ENCODE measurements around the gene TRIM39.

TRIM39 gene

GRCh38 chr6:30321692-30322388 is 4.9 kb upstream of the TRIM39 start:
- no peaks in the 10 kb centered on the region for H3K9me3 Mint-ChIP-seq
- H3K36me3 Mint-ChIP-seq (ENCODE audit: low read depth) = peaks cover 64% of the 10 kb centered on the region
- peaks cover 77% of the 10 kb centered on the region for H3K4me1 Mint-ChIP-seq (ENCODE audit: low read depth)
- H3K4me3 Mint-ChIP-seq = peak overlapping the region; percentile 55
- peak overlapping the region; percentile 36 for H3K27ac Mint-ChIP-seq
- H3K27me3 Mint-ChIP-seq = no peaks in the 10 kb centered on the region

- peak overlapping the region; percentile 83 for H3K27ac Mint-ChIP-seq
Observed at GRCh38 chr6:30322527-30323501, 3.9 kb upstream of the TRIM39 start.

GRCh38 chr6:30323806-30324205 is 2.9 kb upstream of the TRIM39 start:
- H3K4me3 Mint-ChIP-seq = peak overlapping the region; percentile 52
- peaks cover 78% of the 10 kb centered on the region for H3K4me1 Mint-ChIP-seq (ENCODE audit: low read depth)
- H3K27ac Mint-ChIP-seq = peak overlapping the region; percentile 83

More at GRCh38 chr6:30322527-30323501, 3.9 kb upstream of the TRIM39 start:
- no peaks in the 10 kb centered on the region for H3K27me3 Mint-ChIP-seq
- no peaks in the 10 kb centered on the region for H3K9me3 Mint-ChIP-seq
- H3K4me1 Mint-ChIP-seq (ENCODE audit: low read depth) = peaks cover 79% of the 10 kb centered on the region
- peaks cover 56% of the 10 kb centered on the region for H3K36me3 Mint-ChIP-seq (ENCODE audit: low read depth)
- H3K4me3 Mint-ChIP-seq = peak overlapping the region; percentile 55

GRCh38 chr6:30325150-30325872 is 1.4 kb upstream of the TRIM39 start:
- H3K9me3 Mint-ChIP-seq = no peaks in the 10 kb centered on the region
- peaks cover 59% of the 10 kb centered on the region for H3K36me3 Mint-ChIP-seq (ENCODE audit: low read depth)
- H3K27me3 Mint-ChIP-seq = no peaks in the 10 kb centered on the region
- peak overlapping the region; percentile 99 for H3K27ac Mint-ChIP-seq
- peak overlapping the region; percentile 93 for H3K4me3 Mint-ChIP-seq
- H3K4me1 Mint-ChIP-seq (ENCODE audit: low read depth) = peaks cover 67% of the 10 kb centered on the region

More at GRCh38 chr6:30323806-30324205, 2.9 kb upstream of the TRIM39 start:
- Mint-ChIP-seq H3K36me3 (ENCODE audit: low read depth) (peaks cover 55% of the 10 kb centered on the region), H3K9me3 (no peaks in the 10 kb centered on the region), H3K27me3 (no peaks in the 10 kb centered on the region)

- Mint-ChIP-seq H3K27me3 (no peaks in the 10 kb centered on the region), H3K36me3 (ENCODE audit: low read depth) (peaks cover 56% of the 10 kb centered on the region), H3K4me3 (peak overlapping the region; percentile 93), H3K27ac (peak overlapping the region; percentile 99), H3K9me3 (no peaks in the 10 kb centered on the region), H3K4me1 (ENCODE audit: low read depth) (peaks cover 60% of the 10 kb centered on the region)
Observed at GRCh38 chr6:30325873-30326525, 728 bp upstream of the TRIM39 start.

- Mint-ChIP-seq H3K27ac (peak overlapping the region; percentile 95), H3K4me1 (ENCODE audit: low read depth) (peaks cover 48% of the 10 kb centered on the region), H3K36me3 (ENCODE audit: low read depth) (peaks cover 56% of the 10 kb centered on the region)
Observed at GRCh38 chr6:30327232-30327746, 562 bp downstream of the TRIM39 start.

GRCh38 chr6:30328397-30328796 is 1.7 kb downstream of the TRIM39 start:
- H3K4me1 Mint-ChIP-seq (ENCODE audit: low read depth) = peaks cover 37% of the 10 kb centered on the region
- peaks cover 56% of the 10 kb centered on the region for H3K36me3 Mint-ChIP-seq (ENCODE audit: low read depth)
- H3K27ac Mint-ChIP-seq = no peak overlapping the region
- H3K4me3 Mint-ChIP-seq = no peak overlapping the region
- no peaks in the 10 kb centered on the region for H3K27me3 Mint-ChIP-seq
- no peaks in the 10 kb centered on the region for H3K9me3 Mint-ChIP-seq

More at GRCh38 chr6:30327232-30327746, 562 bp downstream of the TRIM39 start:
- Mint-ChIP-seq H3K4me3 (peak overlapping the region; percentile 93), H3K9me3 (no peaks in the 10 kb centered on the region), H3K27me3 (no peaks in the 10 kb centered on the region)

GRCh38 chr6:30329331-30329730 is 2.6 kb downstream of the TRIM39 start:
- peaks cover 58% of the 10 kb centered on the region for H3K36me3 Mint-ChIP-seq (ENCODE audit: low read depth)
- no peaks in the 10 kb centered on the region for H3K9me3 Mint-ChIP-seq
- no peak overlapping the region for H3K27ac Mint-ChIP-seq
- no peak overlapping the region for H3K4me3 Mint-ChIP-seq
- no peaks in the 10 kb centered on the region for H3K27me3 Mint-ChIP-seq
- peaks cover 28% of the 10 kb centered on the region for H3K4me1 Mint-ChIP-seq (ENCODE audit: low read depth)

GRCh38 chr6:30331981-30332380 is 5.3 kb downstream of the TRIM39 start:
- H3K9me3 Mint-ChIP-seq = no peaks in the 10 kb centered on the region
- H3K36me3 Mint-ChIP-seq (ENCODE audit: low read depth) = peaks cover 71% of the 10 kb centered on the region
- no peak overlapping the region for H3K4me3 Mint-ChIP-seq
- no peak overlapping the region for H3K27ac Mint-ChIP-seq
- H3K4me1 Mint-ChIP-seq (ENCODE audit: low read depth) = peaks cover 15% of the 10 kb centered on the region
- H3K27me3 Mint-ChIP-seq = no peaks in the 10 kb centered on the region

GRCh38 chr6:30334075-30334783 is 7.5 kb downstream of the TRIM39 start:
- no peak overlapping the region for H3K4me3 Mint-ChIP-seq
- H3K9me3 Mint-ChIP-seq = no peaks in the 10 kb centered on the region
- H3K36me3 Mint-ChIP-seq (ENCODE audit: low read depth) = peaks cover 74% of the 10 kb centered on the region
- no peaks in the 10 kb centered on the region for H3K4me1 Mint-ChIP-seq (ENCODE audit: low read depth)
- no peaks in the 10 kb centered on the region for H3K27me3 Mint-ChIP-seq
- no peak overlapping the region for H3K27ac Mint-ChIP-seq

- peaks cover 59% of the 10 kb centered on the region for H3K36me3 Mint-ChIP-seq (ENCODE audit: low read depth)
- peaks cover 25% of the 10 kb centered on the region for H3K4me1 Mint-ChIP-seq (ENCODE audit: low read depth)
- H3K27me3 Mint-ChIP-seq = no peaks in the 10 kb centered on the region
- no peak overlapping the region for H3K4me3 Mint-ChIP-seq
- no peak overlapping the region for H3K27ac Mint-ChIP-seq
- H3K9me3 Mint-ChIP-seq = no peaks in the 10 kb centered on the region
Observed at GRCh38 chr6:30340589-30341054, 13.9 kb downstream of the TRIM39 start.

GRCh38 chr6:30341218-30341617 is 14.5 kb downstream of the TRIM39 start:
- H3K27ac Mint-ChIP-seq = no peak overlapping the region
- H3K9me3 Mint-ChIP-seq = no peaks in the 10 kb centered on the region
- H3K36me3 Mint-ChIP-seq (ENCODE audit: low read depth) = peaks cover 59% of the 10 kb centered on the region

GRCh38 chr6:30341728-30342127 is 15.0 kb downstream of the TRIM39 start:
- Mint-ChIP-seq H3K4me3 (no peak overlapping the region), H3K9me3 (no peaks in the 10 kb centered on the region), H3K27ac (no peak overlapping the region), H3K4me1 (ENCODE audit: low read depth) (peaks cover 36% of the 10 kb centered on the region), H3K27me3 (no peaks in the 10 kb centered on the region), H3K36me3 (ENCODE audit: low read depth) (peaks cover 57% of the 10 kb centered on the region)

More at GRCh38 chr6:30341218-30341617, 14.5 kb downstream of the TRIM39 start:
- H3K4me3 Mint-ChIP-seq = no peak overlapping the region
- no peaks in the 10 kb centered on the region for H3K27me3 Mint-ChIP-seq
- peaks cover 31% of the 10 kb centered on the region for H3K4me1 Mint-ChIP-seq (ENCODE audit: low read depth)

Data from stimulated activated naive CD8-positive, alpha-beta T cell treated with anti-CD3 and anti-CD28 coated beads, Interleukin-15, Interleukin-2, amounts not matched to agents 100 ng/mL and 50 ng/mL, for 24 hours (primary cell).